Astrocyte of the cerebellum (primary cell): ENCODE measurements around the gene SLC17A9.

ENCODE experiments used
- DNase-seq: peaks from one replicate; pipeline ENCODE4 v3.0.0-alpha.2; 2011; ENCODE audit warnings: low read depth
- H3K4me3 ChIP-seq: 2 replicates; pipeline ENCODE4 v1.5.1; 2011; ENCODE audit warnings: mild to moderate bottlenecking, low read depth, low read length, moderate library complexity
- CTCF ChIP-seq: IDR thresholded peaks from 2 replicates; pipeline ENCODE4 v1.5.1; 2012; ENCODE audit warnings: low read length, low read depth, moderate library complexity, mild to moderate bottlenecking; ENCODE audit errors: missing control alignments
- in situ Hi-C: cut with HindIII; loops from 2 replicates; pipeline ENCODE4 v1.10.0; 2017; ENCODE audit warnings: low sequenced_read_pairs

The SLC17A9 gene

GRCh38 chr20:62949962-62950361, 2.5 kb upstream of the SLC17A9 start:
- no peak for DNase-seq
- in situ Hi-C loops, result no loop called here
- no peak for TF ChIP-seq CTCF
- no peak overlapping the region for H3K4me3 ChIP-seq

GRCh38 chr20:62950741-62951140, 1.8 kb upstream of the SLC17A9 start:
- in situ Hi-C loops, result no loop called here

GRCh38 chr20:62951143-62951895, 1.2 kb upstream of the SLC17A9 start:
- in situ Hi-C loops, result no loop called here
- no peak overlapping the region for H3K4me3 ChIP-seq
- TF ChIP-seq CTCF, result no peak
- DNase-seq, result no peak

More at GRCh38 chr20:62950741-62951140, 1.8 kb upstream of the SLC17A9 start:
- no peak overlapping the region for H3K4me3 ChIP-seq
- TF ChIP-seq CTCF, result no peak
- DNase-seq, result no peak

GRCh38 chr20:62951896-62952372, 575 bp upstream of the SLC17A9 start:
- H3K4me3 ChIP-seq, result no peak overlapping the region
- in situ Hi-C loops, result no loop called here
- no peak for TF ChIP-seq CTCF
- no peak for DNase-seq

GRCh38 chr20:62952968-62953838, 694 bp downstream of the SLC17A9 start:
- in situ Hi-C loops, result no loop called here
- no peak for TF ChIP-seq CTCF
- no peak overlapping the region for H3K4me3 ChIP-seq
- no peak for DNase-seq

- no peak for DNase-seq
- no peak overlapping the region for H3K4me3 ChIP-seq
- TF ChIP-seq CTCF, result no peak
- in situ Hi-C loops, result no loop called here
Measured at GRCh38 chr20:62953839-62954703, 1.6 kb downstream of the SLC17A9 start.
